Endothelial cell of umbilical vein (primary cell): ENCODE data around the gene MAEL. TPM values are rescaled to one million over a fixed set of nuclear protein-coding genes. Genes with fewer than 3 reads are reported as not detected.
A peak's percentile ranks its signal among the peaks of the same experiment; 100 is the strongest.

Experiments used
- BruUV-seq: library from RNA; stranded (reverse); fragments of 400-500 nt; replicated peaks from 2 replicates; lab custom pipeline; 2021; lab: Mats Ljungman, UMichigan
- CTCF ChIA-PET: fragments of 300-600, 350-600 bp; sonication (Branson Sonifier 250); formaldehyde crosslinking; loops from one replicate; lab custom pipeline; 2021; ENCODE audit warnings: antibody characterized with exemption, inconsistent platforms; lab: Charles Lee
- POLR2A ChIA-PET: fragments of 300-600, 350-600 bp; sonication (Branson Sonifier 250); formaldehyde crosslinking; loops from one replicate; lab custom pipeline; 2021; ENCODE audit warnings: antibody characterized with exemption, inconsistent platforms; lab: Charles Lee
- DNase-seq: peaks from one replicate; pipeline ENCODE4 v3.0.0-alpha.2; 2011; ENCODE audit warnings: low read depth, low spot score
- FAIRE-seq: peaks from 2 replicates; lab custom pipeline; 2011; peaks lifted over from hg19 to GRCh38; lab: Jason Lieb, UNC
- H2AFZ ChIP-seq: 2 replicates; pipeline ENCODE4 v1.6.0; 2012; ENCODE audit warnings: low read depth, low read length, control low read depth, inconsistent platforms
- H3K27ac ChIP-seq: 2 replicates; pipeline ENCODE4 v1.5.1; 2011; ENCODE audit warnings: low read depth, mild to moderate bottlenecking, control low read depth, low read length, moderate library complexity; ENCODE audit not compliant: insufficient read depth
- H3K27me3 ChIP-seq, 2 experiments: 2 replicates each; pipeline versions ENCODE4 v1.6.0 to v1.6.1; 2011; ENCODE audit warnings: low read length in 2 of 2, mixed read lengths in 1 of 2; ENCODE audit not compliant: control insufficient read depth in 2 of 2, insufficient read depth in 2 of 2
- H3K36me3 ChIP-seq, 2 experiments: 2 replicates in 1 of 2; 3 replicates in 1 of 2; pipeline ENCODE4 v1.5.1; 2011; ENCODE audit warnings: low read length in 2 of 2, mild to moderate bottlenecking in 1 of 2, moderate library complexity in 1 of 2; ENCODE audit not compliant: control insufficient read depth in 2 of 2, insufficient read depth in 2 of 2; ENCODE audit errors: extremely low read depth in 1 of 2
- H3K4me1 ChIP-seq: 3 replicates; pipeline ENCODE4 v1.5.1; 2011; ENCODE audit warnings: mild to moderate bottlenecking, low read length; ENCODE audit not compliant: control insufficient read depth, insufficient read depth; ENCODE audit errors: extremely low read depth
- H3K4me2 ChIP-seq: 2 replicates; pipeline ENCODE4 v1.6.1; 2011; ENCODE audit warnings: low read length, control low read depth, mixed read lengths; ENCODE audit not compliant: insufficient read depth
- H3K4me3 ChIP-seq, 3 experiments: fragments of 200-600 bp in 1 of 3; sonication (generic), shearing (Covaris generic) in 1 of 3; replicated peaks in 1 of 3; 2 replicates each; pipeline ENCODE4 v1.5.1; 2011 to 2016; ENCODE audit warnings: control low read depth in 3 of 3, low read length in 3 of 3, mild to moderate bottlenecking in 2 of 3, inconsistent platforms in 1 of 3, low read depth in 1 of 3, moderate library complexity in 1 of 3; ENCODE audit not compliant: insufficient read depth in 1 of 3
- H3K79me2 ChIP-seq: 2 replicates; pipeline ENCODE4 v1.6.0; 2012; ENCODE audit warnings: low read length, inconsistent platforms; ENCODE audit not compliant: control insufficient read depth, insufficient read depth
- H3K9ac ChIP-seq: replicated peaks from 2 replicates; pipeline ENCODE3; 2011; ENCODE audit warnings: low read length, control low read depth; ENCODE audit not compliant: insufficient read depth; ENCODE audit errors: extremely low read depth
- H3K9me1 ChIP-seq: replicated peaks from 3 replicates; pipeline ENCODE4 v1.6.0; 2011; ENCODE audit warnings: mild to moderate bottlenecking, low read length; ENCODE audit not compliant: control insufficient read depth, insufficient read depth; ENCODE audit errors: extremely low read depth
- H3K9me3 ChIP-seq: replicated peaks from 2 replicates; pipeline ENCODE4 v1.5.1; 2012; ENCODE audit warnings: low read length, inconsistent platforms; ENCODE audit not compliant: control insufficient read depth, insufficient read depth
- H4K20me1 ChIP-seq: replicated peaks from 2 replicates; pipeline ENCODE3; 2011; ENCODE audit warnings: mild to moderate bottlenecking, low read length; ENCODE audit not compliant: control insufficient read depth, insufficient read depth; ENCODE audit errors: extremely low read depth
- FOS ChIP-seq: IDR thresholded peaks from 2 replicates; pipeline ENCODE4 v1.6.1; 2011; ENCODE audit warnings: mild to moderate bottlenecking, low read length, moderate library complexity, borderline replicate concordance; ENCODE audit not compliant: insufficient read depth
- GATA2 ChIP-seq: IDR thresholded peaks from 2 replicates; pipeline ENCODE4 v1.7.0; 2011; ENCODE audit warnings: low read depth, mild to moderate bottlenecking, moderate library complexity, mixed read lengths, low read length; ENCODE audit not compliant: insufficient read length, insufficient read depth
- JUN ChIP-seq: IDR thresholded peaks from 2 replicates; pipeline ENCODE4 v1.6.1; 2011; ENCODE audit warnings: borderline replicate concordance, low read depth; ENCODE audit not compliant: insufficient read length, insufficient read depth
- POLR2A ChIP-seq: IDR thresholded peaks from 2 replicates; pipeline ENCODE4 v1.6.1; 2012; ENCODE audit warnings: low read depth, mild to moderate bottlenecking, control low read depth, low read length
- POLR2AphosphoS5 ChIP-seq: IDR thresholded peaks from 2 replicates; pipeline ENCODE4 v1.6.1; 2012; ENCODE audit warnings: low read depth, mild to moderate bottlenecking, control low read depth, low read length, moderate library complexity; ENCODE audit not compliant: insufficient read depth
- dilution Hi-C: fragments of 300-500 bp; cut with MboI; formaldehyde crosslinking; loops from one replicate; pipeline ENCODE4 v1.15.0; 2019; ENCODE audit warnings: low sequenced_read_pairs; ENCODE audit not compliant: extremely low pct_ligation_motif_present
- intact Hi-C: fragments of 100-400 bp; cut with micrococcal nuclease; formaldehyde crosslinking; loops from one replicate; pipeline ENCODE4 v1.10.0; 2022
- polyA plus RNA-seq, 4 experiments: library from polyadenylated mRNA; depleted of rRNA in 3 of 4; stranded (reverse) in 3 of 4; unstranded in 1 of 4; fragments of >200 nt; gene quantifications; 2 replicates each; pipeline versions ENCODE4 v1.2.1 to v1.2.3, GENCODE V29; 2011 to 2012; ENCODE audit warnings: missing spikeins in 1 of 4
- total RNA-seq: library from RNA; stranded (reverse); gene quantifications from 2 replicates; pipeline ENCODE4 v1.2.3, GENCODE V29; 2021
- TF ChIP-seq, protein P1 (sequence below): IDR thresholded peaks from 2 replicates; pipeline ENCODE4 v1.6.1; 2011; ENCODE audit not compliant: insufficient read depth, insufficient read length
- TF ChIP-seq, protein P2 (sequence below), 2 donors: IDR thresholded peaks; 1 replicate in 1 of 2; 2 replicates in 1 of 2; pipeline ENCODE4 v1.5.1; 2011; ENCODE audit warnings: low read length in 2 of 2, mild to moderate bottlenecking in 2 of 2, moderate library complexity in 2 of 2, control low read depth in 1 of 2, inconsistent platforms in 1 of 2, low read depth in 1 of 2; ENCODE audit not compliant: insufficient read depth in 1 of 2; ENCODE audit errors: extremely low read depth in 1 of 2

The MAEL gene
- total and polyA plus RNA-seq, 2 donors (not counting 3 experiments of a cell fraction or from before 2014, with no cell fraction given) = 0.04 TPM; not detected in 1

DNA sequence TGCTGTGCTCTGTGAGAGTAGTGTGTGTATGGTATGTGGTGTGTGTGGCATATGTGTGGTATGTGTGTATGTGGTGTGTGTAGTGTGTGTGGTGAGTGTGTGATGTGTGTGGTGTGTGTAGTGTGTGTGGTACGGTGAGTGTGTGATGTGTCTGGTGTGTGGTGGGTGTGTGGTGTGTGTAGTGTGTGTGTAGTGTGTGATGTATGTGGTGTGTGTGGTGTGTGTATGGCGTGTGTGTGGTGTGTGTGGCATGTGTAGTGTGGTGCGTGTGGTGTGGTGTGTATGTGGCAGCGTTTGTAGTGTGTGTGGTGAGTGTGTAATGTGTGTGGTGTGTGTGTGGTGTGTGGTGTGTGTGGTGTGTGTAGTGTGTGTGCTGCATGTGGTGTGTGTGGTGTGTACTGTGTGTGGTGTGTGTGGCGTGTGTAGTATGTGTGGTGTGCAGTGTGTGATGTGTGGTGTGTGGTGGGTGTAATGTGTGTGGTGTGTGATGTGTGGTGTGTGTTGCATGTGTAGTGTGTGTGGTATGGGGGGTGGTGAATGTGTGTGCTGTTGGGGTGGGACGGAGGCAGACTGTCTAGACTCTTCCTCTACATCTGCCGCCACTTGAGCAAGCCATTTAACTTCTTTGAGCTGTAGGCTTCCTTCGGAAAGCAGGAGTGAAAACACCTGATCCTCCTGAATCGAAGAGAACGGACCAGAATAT lies 67.6 kb downstream of the MAEL start:
- TF ChIP-seq POLR2AphosphoS5 (no peak), POLR2A (no peak), GATA2 (no peak), JUN (no peak), FOS (no peak)
- TF ChIP-seq, protein P1, sequence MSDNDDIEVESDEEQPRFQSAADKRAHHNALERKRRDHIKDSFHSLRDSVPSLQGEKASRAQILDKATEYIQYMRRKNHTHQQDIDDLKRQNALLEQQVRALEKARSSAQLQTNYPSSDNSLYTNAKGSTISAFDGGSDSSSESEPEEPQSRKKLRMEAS = no peak
- TF ChIP-seq, protein P2, sequence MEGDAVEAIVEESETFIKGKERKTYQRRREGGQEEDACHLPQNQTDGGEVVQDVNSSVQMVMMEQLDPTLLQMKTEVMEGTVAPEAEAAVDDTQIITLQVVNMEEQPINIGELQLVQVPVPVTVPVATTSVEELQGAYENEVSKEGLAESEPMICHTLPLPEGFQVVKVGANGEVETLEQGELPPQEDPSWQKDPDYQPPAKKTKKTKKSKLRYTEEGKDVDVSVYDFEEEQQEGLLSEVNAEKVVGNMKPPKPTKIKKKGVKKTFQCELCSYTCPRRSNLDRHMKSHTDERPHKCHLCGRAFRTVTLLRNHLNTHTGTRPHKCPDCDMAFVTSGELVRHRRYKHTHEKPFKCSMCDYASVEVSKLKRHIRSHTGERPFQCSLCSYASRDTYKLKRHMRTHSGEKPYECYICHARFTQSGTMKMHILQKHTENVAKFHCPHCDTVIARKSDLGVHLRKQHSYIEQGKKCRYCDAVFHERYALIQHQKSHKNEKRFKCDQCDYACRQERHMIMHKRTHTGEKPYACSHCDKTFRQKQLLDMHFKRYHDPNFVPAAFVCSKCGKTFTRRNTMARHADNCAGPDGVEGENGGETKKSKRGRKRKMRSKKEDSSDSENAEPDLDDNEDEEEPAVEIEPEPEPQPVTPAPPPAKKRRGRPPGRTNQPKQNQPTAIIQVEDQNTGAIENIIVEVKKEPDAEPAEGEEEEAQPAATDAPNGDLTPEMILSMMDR (IDR thresholded peaks at IDR 0.05; ENCODE audit: extremely low read depth in 1 of 2, insufficient read depth in 1 of 2, low read depth in 1 of 2, low read length in 2 of 2) = no peak
- no peaks in the 10 kb centered on the region for H3K36me3 ChIP-seq
- no peak overlapping the region for H3K4me3 ChIP-seq
- H4K20me1 ChIP-seq = no peaks in the 10 kb centered on the region
- H3K27me3 ChIP-seq = no peaks in the 10 kb centered on the region
- H3K9me3 ChIP-seq = no peaks in the 10 kb centered on the region
- H3K4me1 ChIP-seq = peaks cover 3% of the 10 kb centered on the region
- FAIRE-seq (peak; percentile 37), DNase-seq (no peak)
- H3K9me1 ChIP-seq = no peaks in the 10 kb centered on the region
- no peak overlapping the region for H3K27ac ChIP-seq
- H3K79me2 ChIP-seq = no peaks in the 10 kb centered on the region
- H2AFZ ChIP-seq = no peak overlapping the region
- intact Hi-C loops (loop anchor here (5.0 kb wide), 1 partner anchor 234 kb away; no protein-coding TSS in a partner anchor), dilution Hi-C loops (no loop called here)
- H3K4me2 ChIP-seq = no peak overlapping the region
- no peak overlapping the region for H3K9ac ChIP-seq
- no TSS peak for BruUV-seq
- ChIA-PET POLR2A (no interaction called here), CTCF (interaction anchor here (4.5 to 12.6 kb wide), 2 partner anchors 146 to 172 kb away, joined by 48 to 509 read pairs; no protein-coding TSS in a partner anchor)
